HG03135 (cell line): ENCODE measurements around the gene VPS13D.
"Not testable (repeated sequence)": the region's sequence is repeated elsewhere in the genome, so short reads cannot be mapped to it uniquely, and the experiment has no call there.

Experiments
- ATAC-seq: cut with Tn5 transposase; IDR thresholded peaks from one replicate; pipeline ENCODE4 v1.9.1; 2021; ENCODE audit warnings: mild to moderate bottlenecking, moderate library complexity; ENCODE audit not compliant: unreplicated experiment

The VPS13D gene

GRCh38 chr1:12224092-12224491 lies 5.7 kb upstream of the VPS13D start:
- not testable (repeated sequence) for ATAC-seq

- no peak for ATAC-seq
Observed at GRCh38 chr1:12228979-12229378, 851 bp upstream of the VPS13D start.

GRCh38 chr1:12229386-12229834 lies 420 bp upstream of the VPS13D start:
- ATAC-seq: no peak

- ATAC-seq: no peak
Observed at GRCh38 chr1:12230549-12231275, 882 bp downstream of the VPS13D start.

GRCh38 chr1:12231276-12231595 lies 1.4 kb downstream of the VPS13D start:
- ATAC-seq: no peak

GRCh38 chr1:12232221-12232620 lies 2.4 kb downstream of the VPS13D start:
- ATAC-seq: no peak

GRCh38 chr1:12244078-12244477 lies 14.2 kb downstream of the VPS13D start:
- ATAC-seq: no peak

- ATAC-seq: no peak
Observed at GRCh38 chr1:12244585-12244984, 14.8 kb downstream of the VPS13D start.

- ATAC-seq: no peak
Observed at GRCh38 chr1:12245116-12245515, 15.3 kb downstream of the VPS13D start.

- no peak for ATAC-seq
Observed at GRCh38 chr1:12245733-12246132, 15.9 kb downstream of the VPS13D start.

- no peak for ATAC-seq
Observed at GRCh38 chr1:12246584-12246983, 16.8 kb downstream of the VPS13D start.

GRCh38 chr1:12249181-12249580 lies 19.4 kb downstream of the VPS13D start:
- no peak for ATAC-seq

GRCh38 chr1:12249748-12250147 lies 19.9 kb downstream of the VPS13D start:
- no peak for ATAC-seq

GRCh38 chr1:12251442-12251841 lies 21.6 kb downstream of the VPS13D start:
- no peak for ATAC-seq

GRCh38 chr1:12255913-12256312 lies 26.1 kb downstream of the VPS13D start:
- ATAC-seq: no peak

- no peak for ATAC-seq
Observed at GRCh38 chr1:12258272-12258671, 28.4 kb downstream of the VPS13D start.

GRCh38 chr1:12269351-12269750 lies 39.5 kb downstream of the VPS13D start:
- ATAC-seq: no peak

GRCh38 chr1:12271033-12271432 lies 41.2 kb downstream of the VPS13D start:
- no peak for ATAC-seq

- ATAC-seq: no peak
Observed at GRCh38 chr1:12272770-12273169, 42.9 kb downstream of the VPS13D start.

GRCh38 chr1:12275370-12275769 lies 45.5 kb downstream of the VPS13D start:
- ATAC-seq: no peak

- no peak for ATAC-seq
Observed at GRCh38 chr1:12276225-12276624, 46.4 kb downstream of the VPS13D start.

- no peak for ATAC-seq
Observed at GRCh38 chr1:12279003-12279402, 49.2 kb downstream of the VPS13D start.
